Lower leg skin (tissue), 4 donors: ENCODE results near the gene NCKAP5. TPM values are rescaled to one million over a fixed set of nuclear protein-coding genes. Genes with fewer than 3 reads are reported as not detected.
"Not testable (repeated sequence)": the region's sequence is repeated elsewhere in the genome, so short reads cannot be mapped to it uniquely, and the experiment has no call there.

Experiments used
- DNase-seq, 2 donors: peaks; one replicate each; pipeline ENCODE4 v3.0.0-alpha.2; 2019; ENCODE audit warnings: low spot score in 2 of 2
- H3K4me3 ChIP-seq: fragments of 200-600 bp; sonication (generic); 2 replicates; pipeline ENCODE4 v1.5.1; 2017; ENCODE audit warnings: mild to moderate bottlenecking, low read depth; ENCODE audit not compliant: poor library complexity, severe bottlenecking
- CTCF ChIP-seq, 3 donors: fragments of 450-650 bp; IDR thresholded peaks; one replicate each; pipeline ENCODE4 v1.5.1; 2016; ENCODE audit warnings: antibody characterized with exemption in 3 of 3, mild to moderate bottlenecking in 3 of 3, moderate library complexity in 2 of 3
- POLR2A ChIP-seq, 2 donors: fragments of 450-650 bp; IDR thresholded peaks; one replicate each; pipeline ENCODE4 v1.6.1; 2016 to 2017; ENCODE audit warnings: antibody characterized with exemption in 2 of 2, mild to moderate bottlenecking in 1 of 2, moderate library complexity in 1 of 2
- WGBS, 2 donors: methylation state at CpG; one replicate each; pipeline ENCODE4 v1.1.5; 2018; 5-methylcytosine and 5-hydroxymethylcytosine counted together
- intact Hi-C: fragments of 100-400 bp; cut with DNase I; formaldehyde crosslinking; loops from one replicate; pipeline ENCODE4 v1.15.0; 2023; ENCODE audit warnings: low total_unique reads
- total RNA-seq, 4 donors: library from RNA; depleted of rRNA; stranded (reverse); fragments of >200 nt; gene quantifications; one replicate each; pipeline ENCODE4 v1.1.0, GENCODE V29; 2016

The NCKAP5 gene
- total RNA-seq, 4 donors from 2014 or later = 2.0 to 5.1 (median 3.6) TPM

GRCh38 chr2:132816234-132816633 lies 752.0 kb downstream of the NCKAP5 start:
- TF ChIP-seq POLR2A (IDR thresholded peaks at IDR 0.05) = no peak
- TF ChIP-seq CTCF (IDR thresholded peaks at IDR 0.05) = no peak
- 93 to 95% methylated on average over 7 of the region's 7 CpGs for WGBS, 2 donors
- no peak overlapping the region for H3K4me3 ChIP-seq
- no peak for DNase-seq
- intact Hi-C loops = no loop called here

- TF ChIP-seq CTCF (IDR thresholded peaks at IDR 0.05) (no peak), POLR2A (IDR thresholded peaks at IDR 0.05) (no peak)
- no peak overlapping the region for H3K4me3 ChIP-seq
- intact Hi-C loops = no loop called here
- WGBS, 2 donors = 57 to 62% methylated on average over 2 of the region's 2 CpGs
- DNase-seq = no peak
These were observed 752.7 kb downstream of the NCKAP5 start for GRCh38 chr2:132815516-132815915.

GRCh38 chr2:132814651-132815050 lies 753.6 kb downstream of the NCKAP5 start:
- H3K4me3 ChIP-seq = no peak overlapping the region
- 80 to 82% methylated on average over 3 of the region's 3 CpGs for WGBS, 2 donors
- DNase-seq = no peak
- TF ChIP-seq CTCF (IDR thresholded peaks at IDR 0.05) (no peak), POLR2A (IDR thresholded peaks at IDR 0.05) (no peak)
- intact Hi-C loops = no loop called here

GRCh38 chr2:132813422-132813821 lies 754.8 kb downstream of the NCKAP5 start:
- H3K4me3 ChIP-seq = no peak overlapping the region
- TF ChIP-seq CTCF (IDR thresholded peaks at IDR 0.05) = no peak
- no peak for TF ChIP-seq POLR2A (IDR thresholded peaks at IDR 0.05)
- intact Hi-C loops = no loop called here
- 72 to 79% methylated on average over 2 of the region's 2 CpGs for WGBS, 2 donors
- no peak for DNase-seq

GRCh38 chr2:132811148-132811915 lies 756.9 kb downstream of the NCKAP5 start:
- DNase-seq = no peak
- TF ChIP-seq POLR2A (IDR thresholded peaks at IDR 0.05) = no peak
- 84 to 95% methylated on average over 9 of the region's 9 CpGs for WGBS, 2 donors
- intact Hi-C loops = no loop called here
- H3K4me3 ChIP-seq = no peak overlapping the region

- 77 to 94% methylated on average over 1 of the region's 1 CpG for WGBS, 2 donors
- DNase-seq, intact Hi-C loops, H3K4me3 ChIP-seq: not testable (repeated sequence)
These were observed 758.3 kb downstream of the NCKAP5 start for GRCh38 chr2:132809962-132810361.

GRCh38 chr2:132804051-132804450 lies 764.2 kb downstream of the NCKAP5 start:
- DNase-seq = no peak

More at GRCh38 chr2:132804051-132804450, 764.2 kb downstream of the NCKAP5 start:
- TF ChIP-seq CTCF (IDR thresholded peaks at IDR 0.05) (no peak), POLR2A (IDR thresholded peaks at IDR 0.05) (no peak)
- 46% methylated on average over 4 of the region's 4 CpGs for WGBS, 2 donors
- intact Hi-C loops = no loop called here
- no peak overlapping the region for H3K4me3 ChIP-seq
